CD4-positive, alpha-beta T cell (primary cell): ENCODE results near the gene IL1R2. TPM values are rescaled to one million over a fixed set of nuclear protein-coding genes. Genes with fewer than 3 reads are reported as not detected.

Experiments
- ATAC-seq: fragments of 200-7000 bp; cut with Tn5 transposase; one replicate; pipeline ENCODE4 v1.10.0; 2022; ENCODE audit warnings: mild to moderate bottlenecking; ENCODE audit not compliant: poor library complexity
- CTCF ChIA-PET: fragments of 350-600 bp; sonication (Branson Sonifier 250); formaldehyde crosslinking; loops from one replicate; lab custom pipeline; 2021; ENCODE audit warnings: antibody characterized with exemption, inconsistent platforms; lab: Charles Lee
- POLR2A ChIA-PET: fragments of 350-600 bp; sonication (Branson Sonifier 250); formaldehyde crosslinking; loops from one replicate; lab custom pipeline; 2021; ENCODE audit warnings: antibody characterized with exemption, inconsistent platforms; lab: Charles Lee
- DNase-seq, 14 experiments: peaks; one replicate each; pipeline ENCODE4 v3.0.0-alpha.2; 2013 to 2020; ENCODE audit warnings: mixed read lengths in 2 of 14
- H3K27ac ChIP-seq, 2 donors: one replicate each; pipeline versions ENCODE4 v1.5.1 to v1.7.0; 2013; ENCODE audit warnings: low read length in 2 of 2, low read depth in 1 of 2, mild to moderate bottlenecking in 1 of 2
- H3K27me3 ChIP-seq, 2 experiments: 1 replicate in 1 of 2; 2 replicates in 1 of 2; pipeline versions ENCODE4 v1.6.1 to v1.7.0; 2013; ENCODE audit warnings: low read length in 2 of 2, control low read depth in 1 of 2, mild to moderate bottlenecking in 1 of 2, moderate library complexity in 1 of 2; ENCODE audit not compliant: insufficient read depth in 2 of 2, control insufficient read depth in 1 of 2
- H3K36me3 ChIP-seq: one replicate; pipeline ENCODE4 v1.6.1; 2013; ENCODE audit warnings: low read length, control low read depth; ENCODE audit not compliant: insufficient read depth
- H3K4me1 ChIP-seq: one replicate; pipeline ENCODE4 v1.6.1; 2013; ENCODE audit warnings: low read length, control low read depth; ENCODE audit not compliant: insufficient read depth
- H3K4me3 ChIP-seq: one replicate; pipeline ENCODE4 v1.5.1; 2013; ENCODE audit warnings: mild to moderate bottlenecking, low read length, moderate library complexity
- H3K9me3 ChIP-seq, 2 experiments: 1 replicate in 1 of 2; 2 replicates in 1 of 2; pipeline versions ENCODE4 v1.6.1 to v1.7.0; 2013; ENCODE audit warnings: low read length in 2 of 2, mild to moderate bottlenecking in 2 of 2, control low read depth in 1 of 2, moderate library complexity in 1 of 2; ENCODE audit not compliant: control insufficient read depth in 1 of 2, insufficient read depth in 1 of 2
- H3K27ac Mint-ChIP-seq: one replicate; pipeline ENCODE4 v1.8.0; 2020; ENCODE audit warnings: mixed read lengths
- H3K27me3 Mint-ChIP-seq: one replicate; pipeline ENCODE4 v1.8.0; 2021; ENCODE audit warnings: mixed read lengths
- H3K36me3 Mint-ChIP-seq: one replicate; pipeline ENCODE4 v1.8.0; 2021; ENCODE audit warnings: low read depth, mixed read lengths
- H3K4me1 Mint-ChIP-seq: one replicate; pipeline ENCODE4 v1.8.0; 2021; ENCODE audit warnings: low read depth, mixed read lengths
- H3K4me3 Mint-ChIP-seq: one replicate; pipeline ENCODE4 v1.8.0; 2020; ENCODE audit warnings: mild to moderate bottlenecking, mixed read lengths
- H3K9me3 Mint-ChIP-seq: one replicate; pipeline ENCODE4 v1.8.0; 2020; ENCODE audit warnings: mixed read lengths
- intact Hi-C, 2 experiments: fragments of 100-400 bp; cut with DNase I in 1 of 2; cut with micrococcal nuclease in 1 of 2; formaldehyde crosslinking; loops; one replicate each; pipeline versions ENCODE4 v1.15.1 to v1.9.0; 2023 to 2025; cut with DNase I, micrococcal nuclease
- total RNA-seq, 174 experiments: library from RNA in 2 of 174; stranded (reverse) in 2 of 174; gene quantifications; one replicate each; pipeline ENCODE4 v1.2.3 and lab custom pipeline; 2021 to 2026
- TF ChIP-seq, protein P1 (sequence below): fragments of 200-600 bp; IDR thresholded peaks from one replicate; pipeline ENCODE4 v1.8.0; 2022; ENCODE audit warnings: antibody characterized with exemption, mild to moderate bottlenecking

IL1R2 gene
- total RNA-seq, 2 experiments from 2014 or later: 0.31 to 0.47 TPM

GRCh38 chr2:102033031-102033749 is 41.4 kb downstream of the IL1R2 start:
- Histone ChIP-seq H3K4me1 (peaks cover 25% of the 10 kb centered on the region), H3K27me3 (no peaks in the 10 kb centered on the region), H3K27ac (no peak overlapping the region), H3K9me3 (no peaks in the 10 kb centered on the region), H3K4me3 (peak overlapping the region; percentile 3), H3K36me3 (no peaks in the 10 kb centered on the region)
- Mint-ChIP-seq H3K27me3 (no peaks in the 10 kb centered on the region), H3K36me3 (no peaks in the 10 kb centered on the region), H3K27ac (peak overlapping the region; percentile 57), H3K4me3 (peak overlapping the region; percentile 54), H3K4me1 (peaks cover 37% of the 10 kb centered on the region), H3K9me3 (no peaks in the 10 kb centered on the region)
- ATAC-seq (peak; percentile 64), DNase-seq (peak in 7 of 14 experiments; percentile 3 to 40 (median 23))
- ChIA-PET CTCF (interaction anchor here (0.7 kb wide), 1 partner anchor 23 kb away, joined by 3 read pairs; no protein-coding TSS in a partner anchor), POLR2A (interaction anchor here (0.6 to 1.7 kb wide), 5 partner anchors 18 to 207 kb away, joined by 3 to 8 read pairs (median 3); no protein-coding TSS in a partner anchor)
- intact Hi-C loops: no loop called here
- TF ChIP-seq, protein P1, sequence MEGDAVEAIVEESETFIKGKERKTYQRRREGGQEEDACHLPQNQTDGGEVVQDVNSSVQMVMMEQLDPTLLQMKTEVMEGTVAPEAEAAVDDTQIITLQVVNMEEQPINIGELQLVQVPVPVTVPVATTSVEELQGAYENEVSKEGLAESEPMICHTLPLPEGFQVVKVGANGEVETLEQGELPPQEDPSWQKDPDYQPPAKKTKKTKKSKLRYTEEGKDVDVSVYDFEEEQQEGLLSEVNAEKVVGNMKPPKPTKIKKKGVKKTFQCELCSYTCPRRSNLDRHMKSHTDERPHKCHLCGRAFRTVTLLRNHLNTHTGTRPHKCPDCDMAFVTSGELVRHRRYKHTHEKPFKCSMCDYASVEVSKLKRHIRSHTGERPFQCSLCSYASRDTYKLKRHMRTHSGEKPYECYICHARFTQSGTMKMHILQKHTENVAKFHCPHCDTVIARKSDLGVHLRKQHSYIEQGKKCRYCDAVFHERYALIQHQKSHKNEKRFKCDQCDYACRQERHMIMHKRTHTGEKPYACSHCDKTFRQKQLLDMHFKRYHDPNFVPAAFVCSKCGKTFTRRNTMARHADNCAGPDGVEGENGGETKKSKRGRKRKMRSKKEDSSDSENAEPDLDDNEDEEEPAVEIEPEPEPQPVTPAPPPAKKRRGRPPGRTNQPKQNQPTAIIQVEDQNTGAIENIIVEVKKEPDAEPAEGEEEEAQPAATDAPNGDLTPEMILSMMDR: no peak

GRCh38 chr2:102033750-102034682 is 42.3 kb downstream of the IL1R2 start:
- Mint-ChIP-seq H3K27me3 (no peaks in the 10 kb centered on the region), H3K4me3 (peak overlapping the region; percentile 54), H3K27ac (peak overlapping the region; percentile 57), H3K36me3 (no peaks in the 10 kb centered on the region), H3K9me3 (no peaks in the 10 kb centered on the region), H3K4me1 (peaks cover 37% of the 10 kb centered on the region)
- CTCF ChIA-PET: interaction anchor here (0.7 kb wide), 2 partner anchors 17 to 22 kb away, joined by 3 to 4 read pairs; no protein-coding TSS in a partner anchor
- ATAC-seq: no peak
- Histone ChIP-seq H3K36me3 (no peaks in the 10 kb centered on the region), H3K4me1 (peaks cover 25% of the 10 kb centered on the region), H3K9me3 (no peaks in the 10 kb centered on the region), H3K27me3 (no peaks in the 10 kb centered on the region), H3K27ac (no peak overlapping the region), H3K4me3 (no peak overlapping the region)
- POLR2A ChIA-PET: interaction anchor here (0.7 to 1.7 kb wide), 4 partner anchors 17 to 207 kb away, joined by 3 to 8 read pairs (median 3); no protein-coding TSS in a partner anchor
- DNase-seq: no peak
- intact Hi-C loops: no loop called here
- TF ChIP-seq, protein P1: no peak
